HG03439 (cell line): ENCODE results near the gene TM9SF4.

Experiments used
- ATAC-seq: cut with Tn5 transposase; IDR thresholded peaks from one replicate; pipeline ENCODE4 v1.9.1; 2021; ENCODE audit warnings: mild to moderate bottlenecking, moderate library complexity; ENCODE audit not compliant: unreplicated experiment

TM9SF4 gene

GRCh38 chr20:32109392-32110172 lies at the start of gene TM9SF4:
Gene TM9SF4 (plus strand): TSS chr20:32109714. CDS start chr20:32109741, 27 bp downstream.
- ATAC-seq: peak; percentile 82

- no peak for ATAC-seq
These were observed 46.7 kb upstream of the TM9SF4 start for GRCh38 chr20:32062776-32063170.

DNA sequence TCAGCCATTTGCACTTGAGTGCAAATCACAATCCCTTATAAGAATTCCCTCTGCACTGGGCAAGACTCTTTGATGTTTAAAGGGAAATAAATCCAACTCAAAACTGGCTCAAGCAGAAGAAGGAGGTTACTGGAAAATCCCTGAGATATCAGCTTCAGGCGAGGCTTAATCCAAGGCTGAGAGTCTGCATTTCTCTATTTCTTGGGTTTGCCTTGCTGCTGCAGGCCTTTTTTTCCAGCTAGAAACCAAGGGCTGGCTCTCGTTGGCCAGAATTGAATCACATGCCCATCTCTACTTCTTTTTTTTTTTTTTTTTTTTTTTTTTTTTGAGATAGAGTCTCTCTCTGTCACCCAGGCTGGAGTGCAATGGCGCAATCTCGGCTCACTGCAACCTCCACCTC lies 45.8 kb upstream of the TM9SF4 start:
- no peak for ATAC-seq

- ATAC-seq: no peak
These were observed 44.8 kb upstream of the TM9SF4 start for GRCh38 chr20:32064667-32065066.

DNA sequence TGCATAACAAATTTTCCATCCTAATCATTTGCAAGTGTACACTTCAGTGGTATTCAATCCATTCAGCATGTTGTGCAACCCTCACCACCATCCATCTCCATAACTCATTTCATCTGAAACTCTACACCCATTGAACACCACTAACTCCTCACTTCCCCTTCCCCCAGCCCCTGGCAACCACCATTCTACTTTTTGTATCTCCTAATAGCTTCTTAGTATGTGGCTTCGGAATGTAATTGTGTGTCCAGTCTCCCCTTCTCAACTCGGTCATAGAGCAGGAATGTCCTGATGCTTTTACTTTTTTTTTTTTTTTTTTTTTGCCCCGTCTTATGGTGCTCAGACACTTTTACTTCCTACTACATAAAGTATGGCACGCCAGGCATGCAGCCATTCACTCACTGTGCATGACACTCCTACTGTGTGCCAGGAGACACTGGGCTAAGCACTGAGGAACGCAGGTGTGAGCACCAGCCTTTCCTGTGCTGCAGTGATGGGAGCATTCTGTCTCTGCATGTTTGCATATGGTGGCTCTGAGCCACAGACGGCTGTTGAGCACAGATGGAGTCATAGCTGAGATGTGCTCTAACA lies 42.2 kb upstream of the TM9SF4 start:
- no peak for ATAC-seq

DNA sequence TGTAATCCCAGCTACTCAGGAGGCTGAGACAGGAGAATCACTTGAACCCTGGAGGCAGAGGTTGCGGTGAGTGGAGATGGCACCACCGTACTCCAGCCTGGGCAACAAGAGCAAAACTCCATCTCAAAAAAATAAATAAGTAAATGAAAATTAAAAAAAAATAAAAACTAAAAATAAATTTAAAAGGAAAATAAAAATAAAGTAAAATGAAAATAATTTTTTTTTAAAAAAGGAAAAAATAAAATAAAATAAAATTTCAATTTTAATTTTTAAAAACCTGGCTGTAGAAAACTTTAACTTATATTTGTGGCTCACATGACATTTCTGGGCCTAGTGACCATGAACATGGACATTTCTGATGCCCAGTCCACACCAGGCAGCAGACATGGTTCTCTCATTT lies 41.3 kb upstream of the TM9SF4 start:
- no peak for ATAC-seq

GRCh38 chr20:32069711-32070110 lies 39.8 kb upstream of the TM9SF4 start:
- no peak for ATAC-seq

- ATAC-seq: no peak
These were observed 39.2 kb upstream of the TM9SF4 start for GRCh38 chr20:32070282-32070681.

DNA sequence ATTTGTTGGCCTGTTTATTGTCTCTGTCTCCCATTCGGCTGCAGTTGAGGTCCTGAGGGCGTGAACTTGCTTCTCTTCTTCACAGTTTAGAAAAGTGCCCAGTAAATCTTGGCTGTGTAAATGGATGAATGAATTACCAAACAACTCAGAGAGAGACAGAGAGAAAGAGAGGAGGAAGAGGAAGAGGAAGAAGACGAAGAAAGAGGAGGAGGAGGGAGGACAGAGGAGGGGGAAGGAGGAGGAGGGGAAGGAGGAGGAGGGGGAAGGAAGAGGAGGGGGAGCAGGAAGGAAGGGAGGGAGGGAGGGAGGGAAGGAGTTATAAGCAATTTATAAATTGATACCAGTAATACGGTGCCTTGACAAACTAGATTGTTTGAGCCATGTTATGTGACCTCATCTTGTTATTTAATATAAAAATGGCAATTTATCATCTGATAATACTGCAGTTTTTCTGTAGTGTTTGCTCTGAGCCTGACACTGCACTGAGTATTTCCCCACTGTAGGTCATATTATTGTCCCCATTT lies 38.8 kb upstream of the TM9SF4 start:
- ATAC-seq: no peak

DNA sequence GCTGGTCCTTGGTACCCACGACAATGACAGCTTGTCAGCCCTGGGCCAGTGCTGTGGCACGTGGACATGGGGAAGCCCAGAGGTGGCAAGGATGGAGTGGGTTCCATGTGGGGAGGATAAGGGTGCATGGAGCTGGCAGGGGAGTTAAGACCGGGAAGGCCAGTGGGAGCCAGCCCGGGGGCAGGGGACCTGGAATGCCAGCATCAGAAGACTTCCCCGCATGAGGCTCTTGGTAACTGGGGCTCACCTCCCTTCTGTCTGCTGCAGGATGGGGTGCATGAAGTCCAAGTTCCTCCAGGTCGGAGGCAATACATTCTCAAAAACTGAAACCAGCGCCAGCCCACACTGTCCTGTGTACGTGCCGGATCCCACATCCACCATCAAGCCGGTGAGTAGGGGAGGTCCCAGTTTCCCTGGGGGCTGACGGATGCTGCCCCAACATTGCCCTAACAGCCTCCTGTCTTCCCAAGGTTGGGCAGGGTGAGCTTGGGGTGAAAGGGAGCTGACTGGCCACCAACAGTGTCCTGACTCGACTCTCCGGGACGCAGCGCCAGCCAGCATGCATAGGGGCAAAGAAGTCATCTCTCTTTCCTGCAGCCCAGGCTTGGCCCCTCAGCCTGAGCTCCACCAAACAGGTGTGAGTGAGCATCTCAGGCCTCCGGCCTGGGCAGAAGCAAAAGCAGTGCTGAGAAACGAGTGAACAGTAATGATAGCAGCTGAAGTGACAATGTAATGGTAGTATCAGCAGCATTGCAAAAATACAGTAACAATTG lies 37.9 kb upstream of the TM9SF4 start:
- no peak for ATAC-seq

- no peak for ATAC-seq
These were observed 37.3 kb upstream of the TM9SF4 start for GRCh38 chr20:32072168-32072750.

DNA sequence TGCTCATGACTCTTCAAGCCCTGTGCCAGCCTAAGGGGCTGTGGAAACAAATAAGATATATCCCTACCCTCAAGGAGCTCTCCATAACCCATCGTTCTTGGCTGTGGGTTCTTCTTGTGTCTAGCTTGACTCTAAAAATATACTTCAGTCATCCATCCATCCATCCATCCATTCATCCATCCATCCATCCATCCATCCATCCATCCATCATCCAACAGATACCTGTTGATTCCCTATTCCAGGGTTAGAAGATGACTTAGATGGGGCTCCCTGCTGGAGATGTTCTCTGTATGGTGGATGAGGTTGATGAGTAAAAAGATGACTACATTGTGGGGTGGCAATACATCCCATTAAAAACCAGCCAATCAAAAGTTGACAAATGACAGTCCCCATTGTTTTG lies 34.0 kb upstream of the TM9SF4 start:
- no peak for ATAC-seq

DNA sequence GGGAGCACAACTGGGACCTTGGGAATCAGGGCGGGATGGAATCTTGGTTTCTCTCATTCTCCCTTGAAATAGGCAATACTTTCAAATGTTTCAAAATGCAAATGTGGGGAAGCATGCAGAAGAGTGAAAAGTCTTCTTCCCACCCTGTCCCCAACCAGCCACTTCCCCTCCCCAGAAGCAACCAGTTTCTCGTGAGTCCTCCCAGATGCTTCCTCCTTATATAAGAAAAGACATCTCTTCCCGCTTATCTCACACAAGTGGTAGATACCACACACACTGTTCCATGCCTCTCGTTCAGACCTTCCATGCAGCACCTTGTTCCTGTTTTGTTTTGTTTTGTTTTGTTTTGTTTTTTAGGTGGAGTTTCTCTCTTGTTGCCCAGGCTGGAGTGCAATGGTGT lies 32.3 kb upstream of the TM9SF4 start:
- no peak for ATAC-seq

- no peak for ATAC-seq
These were observed 31.2 kb upstream of the TM9SF4 start for GRCh38 chr20:32078322-32078721.

GRCh38 chr20:32078791-32079190 lies 30.7 kb upstream of the TM9SF4 start:
- ATAC-seq: no peak

- ATAC-seq: no peak
These were observed 29.8 kb upstream of the TM9SF4 start for GRCh38 chr20:32079655-32080109.

- no peak for ATAC-seq
These were observed 28.7 kb upstream of the TM9SF4 start for GRCh38 chr20:32080783-32081182.

DNA sequence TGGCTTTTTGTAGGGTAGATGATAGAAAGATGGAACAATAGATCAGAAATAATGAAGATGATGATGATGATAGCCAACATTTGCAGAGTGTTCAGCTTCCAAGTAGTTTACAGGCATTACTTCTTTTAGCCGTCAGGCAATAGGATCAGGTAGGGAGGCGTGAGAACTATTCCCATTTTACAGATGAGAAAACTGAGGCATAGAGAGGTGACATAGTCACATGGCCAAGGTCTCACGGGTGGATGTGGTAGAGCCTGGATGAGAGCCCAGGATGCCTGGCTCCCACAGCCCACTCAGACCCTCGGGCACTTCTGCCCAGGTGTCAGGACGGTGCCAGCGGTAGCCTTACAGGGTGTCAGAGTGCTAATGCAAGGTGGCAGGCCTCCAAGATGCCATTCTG lies 26.0 kb upstream of the TM9SF4 start:
- ATAC-seq: no peak

- ATAC-seq: no peak
These were observed 22.4 kb upstream of the TM9SF4 start for GRCh38 chr20:32087070-32087469.

GRCh38 chr20:32088759-32089158 lies 20.8 kb upstream of the TM9SF4 start:
- no peak for ATAC-seq
